Mesodermal cell (in vitro differentiated cells): ENCODE results near the gene ASRGL1. TPM values are rescaled to one million over a fixed set of nuclear protein-coding genes. Genes with fewer than 3 reads are reported as not detected.
"Not testable (repeated sequence)": the region's sequence is repeated elsewhere in the genome, so short reads cannot be mapped to it uniquely, and the experiment has no call there.

Experiments
- H3K27ac ChIP-seq: 2 replicates; pipeline ENCODE4 v1.7.0; 2013; ENCODE audit warnings: mild to moderate bottlenecking, low read depth, low read length, moderate library complexity; ENCODE audit not compliant: severe bottlenecking
- H3K36me3 ChIP-seq: 2 replicates; pipeline ENCODE4 v1.7.1; 2013; ENCODE audit warnings: mild to moderate bottlenecking, low read length, moderate library complexity; ENCODE audit not compliant: control insufficient read depth, insufficient read depth
- H3K4me1 ChIP-seq: one replicate; pipeline ENCODE4 v1.7.1; 2013; ENCODE audit warnings: mild to moderate bottlenecking, low read length; ENCODE audit not compliant: insufficient read depth, control insufficient read depth, poor library complexity, severe bottlenecking
- H3K4me3 ChIP-seq: 2 replicates; pipeline ENCODE4 v1.7.0; 2013; ENCODE audit warnings: low read length, control low read depth, mild to moderate bottlenecking; ENCODE audit not compliant: insufficient read depth, poor library complexity, severe bottlenecking; ENCODE audit errors: extremely low read depth
- H3K9me3 ChIP-seq: 2 replicates; pipeline ENCODE4 v1.7.1; 2013; ENCODE audit warnings: mild to moderate bottlenecking, low read length, moderate library complexity; ENCODE audit not compliant: control insufficient read depth
- WGBS, 2 experiments: methylation state at CpG; one replicate each; pipeline ENCODE4 v1.1.5; 2013; ENCODE audit warnings: missing lambda C conversion rate in 2 of 2; ENCODE audit not compliant: insufficient coverage in 2 of 2; 5-methylcytosine and 5-hydroxymethylcytosine counted together
- polyA plus RNA-seq, 2 experiments: library from polyadenylated mRNA; stranded (reverse); fragments of 50-300 nt; gene quantifications; one replicate each; pipeline ENCODE4 v1.2.3, GENCODE V29; 2013

The ASRGL1 gene
- polyA plus RNA-seq (2013, experiment 1 of 2), result 8.8 TPM
- polyA plus RNA-seq (2013, experiment 2 of 2), result 12.1 TPM

GRCh38 chr11:62337303-62338181 lies at the start of gene ASRGL1:
TSS of gene ASRGL1 (plus strand) at chr11:62337448. CDS start at chr11:62337978, 530 bp downstream.
- Histone ChIP-seq H3K4me3 (peak within 1 kb of the TSS; percentile 64), H3K9me3 (no peaks in the 10 kb centered on the region), H3K4me1 (no peaks in the 10 kb centered on the region), H3K27ac (no peak within 1 kb of the TSS), H3K36me3 (no peaks in the 10 kb centered on the region)
- WGBS, 2 experiments, result 0 to 1% methylated on average over 75 to 88 of the region's 98 CpGs

GRCh38 chr11:62295504-62295903 lies 41.7 kb upstream of the ASRGL1 start:
- Histone ChIP-seq H3K36me3 (no peaks in the 10 kb centered on the region), H3K9me3 (no peaks in the 10 kb centered on the region), H3K4me3 (no peak overlapping the region), H3K27ac (no peak overlapping the region), H3K4me1 (no peaks in the 10 kb centered on the region)
- WGBS, 2 experiments, result 62 to 84% methylated on average over 2 of the region's 2 CpGs

- no peaks in the 10 kb centered on the region for H3K4me1 ChIP-seq
- H3K36me3 ChIP-seq, result no peaks in the 10 kb centered on the region
- 71 to 79% methylated on average over 6 to 7 of the region's 7 CpGs for WGBS, 2 experiments
- no peak within 1 kb of the TSS for H3K27ac ChIP-seq
- no peaks in the 10 kb centered on the region for H3K9me3 ChIP-seq
- H3K4me3 ChIP-seq, result no peak within 1 kb of the TSS
Measured at GRCh38 chr11:62298975-62299374, 38.3 kb upstream of the ASRGL1 start, which contains the start of gene SCGB1D4. TSS of gene SCGB1D4 (minus strand) at chr11:62299075. CDS start at chr11:62299010, 65 bp downstream.

- no peak overlapping the region for H3K27ac ChIP-seq
- no peak overlapping the region for H3K4me3 ChIP-seq
- WGBS, 2 experiments, result 31 to 47% methylated on average over 5 of the region's 6 CpGs
- H3K9me3 ChIP-seq, result no peaks in the 10 kb centered on the region
- H3K4me1 ChIP-seq, result no peaks in the 10 kb centered on the region
- no peaks in the 10 kb centered on the region for H3K36me3 ChIP-seq
Measured at GRCh38 chr11:62306227-62306626, 31.0 kb upstream of the ASRGL1 start.

- Histone ChIP-seq H3K27ac (no peak overlapping the region), H3K9me3 (no peaks in the 10 kb centered on the region), H3K36me3 (no peaks in the 10 kb centered on the region), H3K4me3 (no peak overlapping the region), H3K4me1 (no peaks in the 10 kb centered on the region)
Measured at GRCh38 chr11:62307950-62308349, 29.3 kb upstream of the ASRGL1 start.

- H3K27ac ChIP-seq, result no peak overlapping the region
- H3K4me3 ChIP-seq, result no peak overlapping the region
- H3K36me3 ChIP-seq, result no peaks in the 10 kb centered on the region
- 63 to 67% methylated on average over 4 of the region's 7 CpGs for WGBS, 2 experiments
- H3K9me3 ChIP-seq, result no peaks in the 10 kb centered on the region
- no peaks in the 10 kb centered on the region for H3K4me1 ChIP-seq
Measured at GRCh38 chr11:62309991-62310390, 27.3 kb upstream of the ASRGL1 start.

- Histone ChIP-seq H3K4me1 (no peaks in the 10 kb centered on the region), H3K36me3 (no peaks in the 10 kb centered on the region), H3K27ac (no peak overlapping the region), H3K4me3 (no peak overlapping the region), H3K9me3 (no peaks in the 10 kb centered on the region)
- 100% methylated on average over 1 of the region's 1 CpG; no CpG with 5 or more reads in 1 of the 2 experiments for WGBS, 2 experiments
Measured at GRCh38 chr11:62315431-62315830, 21.8 kb upstream of the ASRGL1 start.

- no peaks in the 10 kb centered on the region for H3K9me3 ChIP-seq
- no peak overlapping the region for H3K4me3 ChIP-seq
- H3K36me3 ChIP-seq, result no peaks in the 10 kb centered on the region
- H3K27ac ChIP-seq, result no peak overlapping the region
- H3K4me1 ChIP-seq, result no peaks in the 10 kb centered on the region
- WGBS, 2 experiments, result 80 to 81% methylated on average over 1 to 2 of the region's 2 CpGs
Measured at GRCh38 chr11:62322524-62322923, 14.7 kb upstream of the ASRGL1 start.

- Histone ChIP-seq H3K9me3 (no peaks in the 10 kb centered on the region), H3K36me3 (no peaks in the 10 kb centered on the region), H3K27ac (no peak overlapping the region), H3K4me3 (no peak overlapping the region), H3K4me1 (no peaks in the 10 kb centered on the region)
- WGBS, 2 experiments, result 53 to 64% methylated on average over 10 to 15 of the region's 18 CpGs
Measured at GRCh38 chr11:62324731-62325556, 12.3 kb upstream of the ASRGL1 start.

GRCh38 chr11:62325781-62326180 lies 11.5 kb upstream of the ASRGL1 start:
- H3K9me3 ChIP-seq, H3K4me1 ChIP-seq, H3K36me3 ChIP-seq, H3K4me3 ChIP-seq, H3K27ac ChIP-seq: not testable (repeated sequence)
- WGBS, 2 experiments, result 67% methylated on average over 1 of the region's 5 CpGs; no CpG with 5 or more reads in 1 of the 2 experiments
